ENCODE data around the gene NOL3. TPM values are rescaled to one million over a fixed set of nuclear protein-coding genes. Genes with fewer than 3 reads are reported as not detected.

Gene NOL3
- total and polyA plus RNA-seq, 2 of the 13 experiments (the other 11 are each of a cell fraction or from before 2014, with no cell fraction given): 5.7 to 20.5 TPM

- TF ChIP-seq, protein P1, sequence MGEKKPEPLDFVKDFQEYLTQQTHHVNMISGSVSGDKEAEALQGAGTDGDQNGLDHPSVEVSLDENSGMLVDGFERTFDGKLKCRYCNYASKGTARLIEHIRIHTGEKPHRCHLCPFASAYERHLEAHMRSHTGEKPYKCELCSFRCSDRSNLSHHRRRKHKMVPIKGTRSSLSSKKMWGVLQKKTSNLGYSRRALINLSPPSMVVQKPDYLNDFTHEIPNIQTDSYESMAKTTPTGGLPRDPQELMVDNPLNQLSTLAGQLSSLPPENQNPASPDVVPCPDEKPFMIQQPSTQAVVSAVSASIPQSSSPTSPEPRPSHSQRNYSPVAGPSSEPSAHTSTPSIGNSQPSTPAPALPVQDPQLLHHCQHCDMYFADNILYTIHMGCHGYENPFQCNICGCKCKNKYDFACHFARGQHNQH (CRISPR knock-in tag; IDR thresholded peaks at IDR 0.05): no peak
- no peak for TF ChIP-seq SNAPC5 (CRISPR knock-in tag; IDR thresholded peaks at IDR 0.05; ENCODE audit: borderline replicate concordance)
- peak; percentile 19; the same call in 1 of the 2 replicates for TF ChIP-seq ZFY (CRISPR knock-in tag; IDR thresholded peaks at IDR 0.05)
- TF ChIP-seq ZNF614 (CRISPR knock-in tag; IDR thresholded peaks at IDR 0.05; ENCODE audit: borderline replicate concordance): no peak
- 0 out of 2 replicates have a peak, but pooled peaks have one; percentile 1 for TF ChIP-seq GATA4 (IDR thresholded peaks at IDR 0.05; ENCODE audit: borderline replicate concordance, low read depth)
- TF ChIP-seq NFE2L1 (CRISPR knock-in tag; IDR thresholded peaks at IDR 0.05; ENCODE audit: borderline replicate concordance): no peak
- TF ChIP-seq ZNF737 (CRISPR knock-in tag; IDR thresholded peaks at IDR 0.05; ENCODE audit: borderline replicate concordance): no peak
- TF ChIP-seq ZBTB20 (CRISPR knock-in tag; IDR thresholded peaks at IDR 0.05; ENCODE audit: borderline replicate concordance, low read depth): peak; percentile 16; the same call in 1 of the 2 replicates
- TF ChIP-seq ATF1 (CRISPR knock-in tag; IDR thresholded peaks at IDR 0.05): no peak
- TF ChIP-seq UBTF (CRISPR knock-in tag; IDR thresholded peaks at IDR 0.05): no peak
- TF ChIP-seq KAT7 (CRISPR knock-in tag; IDR thresholded peaks at IDR 0.05; ENCODE audit: borderline replicate concordance): no peak
- TF ChIP-seq ZNF225 (CRISPR knock-in tag; IDR thresholded peaks at IDR 0.05): peak; percentile 3; the same call in 1 of the 2 replicates
- TF ChIP-seq, protein P2, sequence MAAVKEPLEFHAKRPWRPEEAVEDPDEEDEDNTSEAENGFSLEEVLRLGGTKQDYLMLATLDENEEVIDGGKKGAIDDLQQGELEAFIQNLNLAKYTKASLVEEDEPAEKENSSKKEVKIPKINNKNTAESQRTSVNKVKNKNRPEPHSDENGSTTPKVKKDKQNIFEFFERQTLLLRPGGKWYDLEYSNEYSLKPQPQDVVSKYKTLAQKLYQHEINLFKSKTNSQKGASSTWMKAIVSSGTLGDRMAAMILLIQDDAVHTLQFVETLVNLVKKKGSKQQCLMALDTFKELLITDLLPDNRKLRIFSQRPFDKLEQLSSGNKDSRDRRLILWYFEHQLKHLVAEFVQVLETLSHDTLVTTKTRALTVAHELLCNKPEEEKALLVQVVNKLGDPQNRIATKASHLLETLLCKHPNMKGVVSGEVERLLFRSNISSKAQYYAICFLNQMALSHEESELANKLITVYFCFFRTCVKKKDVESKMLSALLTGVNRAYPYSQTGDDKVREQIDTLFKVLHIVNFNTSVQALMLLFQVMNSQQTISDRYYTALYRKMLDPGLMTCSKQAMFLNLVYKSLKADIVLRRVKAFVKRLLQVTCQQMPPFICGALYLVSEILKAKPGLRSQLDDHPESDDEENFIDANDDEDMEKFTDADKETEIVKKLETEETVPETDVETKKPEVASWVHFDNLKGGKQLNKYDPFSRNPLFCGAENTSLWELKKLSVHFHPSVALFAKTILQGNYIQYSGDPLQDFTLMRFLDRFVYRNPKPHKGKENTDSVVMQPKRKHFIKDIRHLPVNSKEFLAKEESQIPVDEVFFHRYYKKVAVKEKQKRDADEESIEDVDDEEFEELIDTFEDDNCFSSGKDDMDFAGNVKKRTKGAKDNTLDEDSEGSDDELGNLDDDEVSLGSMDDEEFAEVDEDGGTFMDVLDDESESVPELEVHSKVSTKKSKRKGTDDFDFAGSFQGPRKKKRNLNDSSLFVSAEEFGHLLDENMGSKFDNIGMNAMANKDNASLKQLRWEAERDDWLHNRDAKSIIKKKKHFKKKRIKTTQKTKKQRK (IDR thresholded peaks at IDR 0.05; ENCODE audit: low read length): no peak
- no peak for TF ChIP-seq GPN1 (CRISPR knock-in tag; IDR thresholded peaks at IDR 0.05; ENCODE audit: borderline replicate concordance)
- 0 out of 2 replicates have a peak, but pooled peaks have one; percentile 62 for TF ChIP-seq ZBTB34 (CRISPR knock-in tag; IDR thresholded peaks at IDR 0.05)
- peak; percentile 3 for TF ChIP-seq TEAD3 (CRISPR knock-in tag; optimal IDR thresholded peaks at IDR 0.05; ENCODE audit: borderline replicate concordance)
- TF ChIP-seq HOMEZ (CRISPR knock-in tag; IDR thresholded peaks at IDR 0.05; ENCODE audit: low read depth): peak; percentile 19; the same call in 1 of the 2 replicates
- TF ChIP-seq EHMT2 (IDR thresholded peaks at IDR 0.05; ENCODE audit: borderline replicate concordance, low read depth, low read length): no peak
- no peak for TF ChIP-seq NKX3-1 (CRISPR knock-in tag; IDR thresholded peaks at IDR 0.05)
- TF ChIP-seq HMG20A (CRISPR knock-in tag; IDR thresholded peaks at IDR 0.05; ENCODE audit: borderline replicate concordance): no peak
- no peak for TF ChIP-seq HDAC1 (CRISPR knock-in tag; IDR thresholded peaks at IDR 0.05)
- TF ChIP-seq NFE2L2 (IDR thresholded peaks at IDR 0.05; ENCODE audit: low read length): no peak
Measured at GRCh38 chr16:67183284-67183626, 12.9 kb downstream of the NOL3 start (continued).
